Type B pancreatic cell (in vitro differentiated cells): ENCODE data around the gene KLK5. TPM values are rescaled to one million over a fixed set of nuclear protein-coding genes. Genes with fewer than 3 reads are reported as not detected.
"Not testable (repeated sequence)": the region's sequence is repeated elsewhere in the genome, so short reads cannot be mapped to it uniquely, and the experiment has no call there.

Source experiments
- DNase-seq: peaks from one replicate; pipeline ENCODE4 v3.0.0; 2021; ENCODE audit warnings: mixed read lengths; ENCODE audit not compliant: unreplicated experiment; ENCODE audit errors: extremely low spot score
- H3K27ac Mint-ChIP-seq: 2 replicates; pipeline ENCODE4 v1.8.0; 2021; ENCODE audit warnings: mild to moderate bottlenecking, mixed read lengths
- H3K27me3 Mint-ChIP-seq: 2 replicates; pipeline ENCODE4 v1.8.0; 2021; ENCODE audit warnings: mixed read lengths
- H3K36me3 Mint-ChIP-seq: 2 replicates; pipeline ENCODE4 v1.8.0; 2021; ENCODE audit warnings: mixed read lengths
- H3K4me1 Mint-ChIP-seq: one replicate; pipeline ENCODE4 v1.8.0; 2021; ENCODE audit warnings: mixed read lengths; ENCODE audit not compliant: unreplicated experiment
- H3K4me3 Mint-ChIP-seq: 2 replicates; pipeline ENCODE4 v1.8.0; 2021; ENCODE audit warnings: mild to moderate bottlenecking, mixed read lengths
- H3K9me3 Mint-ChIP-seq: 2 replicates; pipeline ENCODE4 v1.8.0; 2021; ENCODE audit warnings: mixed read lengths
- total RNA-seq: library from RNA; stranded (reverse); gene quantifications from 2 replicates; pipeline ENCODE4 v1.2.1, GENCODE V29; 2021; ENCODE audit warnings: low replicate concordance
- TF ChIP-seq, protein P1 (sequence below): fragments of 200-600 bp; sonication (generic); conservative IDR thresholded peaks from 2 replicates; pipeline ENCODE4 v1.5.0; 2021; ENCODE audit warnings: antibody characterized with exemption, mild to moderate bottlenecking

Gene KLK5
- total RNA-seq, 1 donor from 2014 or later = not detected

DNA sequence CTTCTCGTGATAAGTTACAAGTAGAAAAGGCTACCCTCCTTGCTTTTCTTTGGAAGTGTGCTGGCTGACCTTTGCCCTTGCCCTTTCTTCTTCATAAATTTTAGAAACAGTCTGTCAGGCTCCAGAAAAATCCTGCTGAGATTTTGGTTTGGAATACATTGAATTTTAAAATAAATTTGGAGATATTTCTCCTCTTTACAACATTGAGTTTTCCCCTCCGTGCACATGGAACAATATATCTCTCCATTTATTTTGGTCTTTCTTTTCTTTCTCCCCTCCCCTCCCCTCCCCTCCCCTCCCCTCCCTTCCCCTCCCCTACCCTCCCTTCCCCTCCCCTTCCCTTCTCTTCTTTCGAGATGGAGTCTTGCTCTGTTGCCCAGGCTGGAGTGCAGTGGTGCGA, 50.2 kb downstream of the KLK5 start:
- H3K4me1 Mint-ChIP-seq = no peaks in the 10 kb centered on the region
- no peak overlapping the region for H3K4me3 Mint-ChIP-seq
- H3K36me3 Mint-ChIP-seq = no peaks in the 10 kb centered on the region
- DNase-seq = no peak
- TF ChIP-seq, protein P1, sequence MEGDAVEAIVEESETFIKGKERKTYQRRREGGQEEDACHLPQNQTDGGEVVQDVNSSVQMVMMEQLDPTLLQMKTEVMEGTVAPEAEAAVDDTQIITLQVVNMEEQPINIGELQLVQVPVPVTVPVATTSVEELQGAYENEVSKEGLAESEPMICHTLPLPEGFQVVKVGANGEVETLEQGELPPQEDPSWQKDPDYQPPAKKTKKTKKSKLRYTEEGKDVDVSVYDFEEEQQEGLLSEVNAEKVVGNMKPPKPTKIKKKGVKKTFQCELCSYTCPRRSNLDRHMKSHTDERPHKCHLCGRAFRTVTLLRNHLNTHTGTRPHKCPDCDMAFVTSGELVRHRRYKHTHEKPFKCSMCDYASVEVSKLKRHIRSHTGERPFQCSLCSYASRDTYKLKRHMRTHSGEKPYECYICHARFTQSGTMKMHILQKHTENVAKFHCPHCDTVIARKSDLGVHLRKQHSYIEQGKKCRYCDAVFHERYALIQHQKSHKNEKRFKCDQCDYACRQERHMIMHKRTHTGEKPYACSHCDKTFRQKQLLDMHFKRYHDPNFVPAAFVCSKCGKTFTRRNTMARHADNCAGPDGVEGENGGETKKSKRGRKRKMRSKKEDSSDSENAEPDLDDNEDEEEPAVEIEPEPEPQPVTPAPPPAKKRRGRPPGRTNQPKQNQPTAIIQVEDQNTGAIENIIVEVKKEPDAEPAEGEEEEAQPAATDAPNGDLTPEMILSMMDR = no peak
- H3K9me3 Mint-ChIP-seq = no peaks in the 10 kb centered on the region
- H3K27ac Mint-ChIP-seq = no peak overlapping the region
- peaks cover 40% of the 10 kb centered on the region for H3K27me3 Mint-ChIP-seq

DNA sequence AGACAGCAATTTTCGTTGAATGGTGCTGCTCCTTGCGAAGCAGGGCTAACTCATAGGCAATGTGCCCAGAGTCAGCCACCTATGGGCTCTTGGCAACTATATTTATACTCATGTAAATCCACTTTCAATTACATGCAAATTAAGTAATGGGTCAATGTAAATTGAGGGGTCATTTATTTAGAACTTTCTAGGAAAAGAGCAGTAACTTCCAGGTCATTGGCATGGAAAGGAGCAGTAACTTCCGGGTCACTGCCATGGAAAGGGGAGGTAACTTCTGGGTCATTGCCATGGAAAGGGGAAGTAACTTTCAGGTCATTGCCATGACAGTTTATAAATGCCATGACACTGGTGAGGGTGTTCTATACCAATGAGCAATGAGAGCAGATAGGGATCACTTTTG, 53.3 kb downstream of the KLK5 start:
- Mint-ChIP-seq H3K27me3 (peaks cover 43% of the 10 kb centered on the region), H3K9me3 (no peaks in the 10 kb centered on the region), H3K27ac (no peak overlapping the region), H3K4me1 (no peaks in the 10 kb centered on the region), H3K4me3 (no peak overlapping the region), H3K36me3 (no peaks in the 10 kb centered on the region)
- TF ChIP-seq, protein P1 = no peak
- no peak for DNase-seq

DNA sequence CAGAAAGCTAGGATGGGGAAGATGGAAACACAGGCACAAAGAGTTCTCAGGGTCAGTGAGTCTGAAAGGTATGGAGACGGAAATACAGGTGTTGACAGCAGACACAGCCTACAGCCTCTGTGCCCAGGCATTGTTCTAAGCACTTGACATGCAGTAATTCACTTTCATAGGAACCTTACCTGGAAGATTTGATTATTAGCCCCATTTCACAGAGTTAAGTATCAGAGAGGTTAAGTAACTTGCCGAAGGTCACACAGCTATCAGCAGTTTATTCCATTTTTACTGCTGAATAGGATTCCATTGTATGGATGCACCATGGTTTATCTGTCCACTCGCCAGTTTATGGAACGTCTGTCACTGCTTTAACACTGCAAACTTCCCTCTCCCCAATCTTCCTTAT, 54.8 kb downstream of the KLK5 start:
- no peak overlapping the region for H3K4me3 Mint-ChIP-seq
- peaks cover 43% of the 10 kb centered on the region for H3K27me3 Mint-ChIP-seq
- no peaks in the 10 kb centered on the region for H3K36me3 Mint-ChIP-seq
- DNase-seq = no peak
- H3K9me3 Mint-ChIP-seq = no peaks in the 10 kb centered on the region
- H3K27ac Mint-ChIP-seq = no peak overlapping the region
- H3K4me1 Mint-ChIP-seq = no peaks in the 10 kb centered on the region
- TF ChIP-seq, protein P1 = no peak

DNA sequence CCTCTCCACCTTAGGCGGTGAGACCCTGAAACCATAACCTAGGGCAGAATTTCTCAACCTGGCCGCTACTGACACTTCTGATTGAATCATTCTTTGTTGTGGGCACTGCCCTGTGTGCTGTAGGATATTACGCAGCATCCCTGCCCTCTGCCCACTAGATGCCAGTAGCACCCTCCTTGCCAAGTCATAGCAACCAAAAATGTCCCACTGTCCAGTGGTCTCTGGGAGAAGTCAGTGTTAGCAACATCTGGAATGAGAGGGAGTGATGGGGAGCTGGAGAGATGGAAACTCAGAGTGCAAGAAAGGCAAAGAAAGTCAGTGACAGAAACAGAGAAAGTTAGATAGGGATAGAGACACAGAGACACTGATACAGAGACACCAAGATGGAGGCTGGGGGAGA, 55.2 kb downstream of the KLK5 start:
- Mint-ChIP-seq H3K9me3 (no peaks in the 10 kb centered on the region), H3K27me3 (peaks cover 43% of the 10 kb centered on the region), H3K4me1 (no peaks in the 10 kb centered on the region), H3K36me3 (no peaks in the 10 kb centered on the region), H3K27ac (no peak overlapping the region), H3K4me3 (no peak overlapping the region)
- no peak for DNase-seq
- TF ChIP-seq, protein P1 = no peak

DNA sequence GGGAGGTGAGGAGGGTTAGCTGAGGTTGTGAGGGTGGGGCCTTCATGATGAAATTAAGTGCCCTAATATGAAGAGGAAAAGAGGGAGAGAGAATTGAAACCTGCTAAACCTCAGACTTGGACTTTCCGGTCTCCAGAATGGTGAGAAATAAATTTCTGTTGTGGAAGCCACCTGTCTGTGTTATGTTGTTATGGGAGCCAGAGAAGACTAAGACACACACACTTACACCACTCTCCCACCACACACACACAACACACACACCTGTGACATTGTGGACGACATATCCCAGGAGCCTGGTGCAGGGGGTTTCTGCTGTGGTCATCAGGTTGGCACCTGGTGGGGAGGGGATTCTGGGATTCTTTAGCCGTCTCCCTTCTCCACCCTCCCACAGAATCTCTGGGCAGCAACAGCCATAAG, 55.6 kb downstream of the KLK5 start:
- TF ChIP-seq, protein P1 = no peak
- Mint-ChIP-seq H3K4me3 (no peak overlapping the region), H3K9me3 (no peaks in the 10 kb centered on the region), H3K36me3 (no peaks in the 10 kb centered on the region), H3K4me1 (no peaks in the 10 kb centered on the region), H3K27ac (no peak overlapping the region), H3K27me3 (peaks cover 40% of the 10 kb centered on the region)
- DNase-seq = no peak

DNA sequence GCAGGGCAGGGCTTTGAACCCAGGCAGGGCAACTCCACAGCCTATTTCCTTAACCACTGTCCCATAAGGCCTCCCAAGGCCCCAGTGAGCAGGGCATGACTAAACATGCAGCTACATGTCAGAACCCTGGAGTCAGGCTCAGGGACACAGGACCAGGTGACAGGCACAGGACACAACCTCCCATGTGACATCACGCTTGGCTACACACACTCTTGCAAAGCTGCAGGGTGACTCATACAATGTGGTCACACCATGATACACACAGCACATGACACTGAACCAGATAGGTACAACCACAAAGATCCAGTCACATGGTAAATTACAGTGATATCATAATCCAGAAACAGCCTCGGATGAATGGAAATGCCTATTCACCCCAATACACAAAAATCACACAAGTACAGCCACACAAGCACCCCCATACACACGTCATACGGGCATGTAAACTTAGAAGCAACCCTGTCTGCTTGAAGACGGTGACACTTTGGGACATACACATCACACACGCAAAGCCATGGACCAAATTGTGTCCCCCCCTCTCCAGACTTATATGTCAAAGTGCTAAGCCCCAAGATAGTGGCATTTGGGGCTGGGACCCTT, 56.1 kb downstream of the KLK5 start:
- no peaks in the 10 kb centered on the region for H3K36me3 Mint-ChIP-seq
- H3K27me3 Mint-ChIP-seq = peaks cover 43% of the 10 kb centered on the region
- no peak overlapping the region for H3K4me3 Mint-ChIP-seq

DNA sequence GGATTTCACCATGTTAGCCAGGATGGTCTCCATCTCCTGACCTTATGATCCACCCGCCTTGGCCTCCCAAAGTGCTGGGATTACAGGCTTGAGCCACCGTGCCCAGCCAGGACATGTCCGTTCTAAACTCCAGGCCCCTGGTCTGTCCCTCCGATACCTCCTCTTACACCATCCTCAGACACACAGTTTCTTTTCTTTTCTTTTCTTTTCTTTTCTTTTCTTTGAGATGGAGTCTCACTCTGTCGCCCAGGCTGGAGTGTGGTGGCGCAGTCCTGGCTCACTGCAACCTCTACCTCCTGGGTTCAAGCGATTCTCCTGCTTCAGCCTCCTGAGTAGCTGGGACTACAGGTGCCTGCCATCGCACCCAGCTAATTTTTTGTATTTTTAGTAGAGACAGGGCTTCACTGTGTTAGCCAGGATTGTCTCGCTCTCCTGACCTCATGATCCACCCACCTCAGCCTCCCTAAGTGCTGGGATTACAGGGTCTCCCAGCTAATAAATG, 56.7 kb downstream of the KLK5 start:
- not testable (repeated sequence) for DNase-seq, H3K4me1 Mint-ChIP-seq, H3K9me3 Mint-ChIP-seq, H3K27ac Mint-ChIP-seq, H3K36me3 Mint-ChIP-seq, H3K4me3 Mint-ChIP-seq
- H3K27me3 Mint-ChIP-seq = peaks cover 44% of the 10 kb centered on the region

More for the DNA sequence above, 56.1 kb downstream of the KLK5 start:
- H3K27ac Mint-ChIP-seq = no peak overlapping the region
- TF ChIP-seq, protein P1 = no peak
- no peaks in the 10 kb centered on the region for H3K9me3 Mint-ChIP-seq
- no peaks in the 10 kb centered on the region for H3K4me1 Mint-ChIP-seq
- no peak for DNase-seq
